NB4 (cell line): ENCODE results near the gene JPT1.

ENCODE experiments used
- CTCF ChIP-seq: IDR thresholded peaks from one replicate; pipeline ENCODE4 v1.5.1; 2012; ENCODE audit warnings: low read depth, low read length
- POLR2A ChIP-seq: IDR thresholded peaks from 2 replicates; pipeline ENCODE4 v1.6.1; 2011; ENCODE audit warnings: mild to moderate bottlenecking; ENCODE audit not compliant: insufficient read length; ENCODE audit errors: extremely low read depth

GRCh38 chr17:75118307-75118706 is 36.0 kb downstream of the JPT1 start:
- TF ChIP-seq POLR2A: no peak
- TF ChIP-seq CTCF: no peak
